ENCODE measurements around the gene HSFX1.

Gene HSFX1

DNA sequence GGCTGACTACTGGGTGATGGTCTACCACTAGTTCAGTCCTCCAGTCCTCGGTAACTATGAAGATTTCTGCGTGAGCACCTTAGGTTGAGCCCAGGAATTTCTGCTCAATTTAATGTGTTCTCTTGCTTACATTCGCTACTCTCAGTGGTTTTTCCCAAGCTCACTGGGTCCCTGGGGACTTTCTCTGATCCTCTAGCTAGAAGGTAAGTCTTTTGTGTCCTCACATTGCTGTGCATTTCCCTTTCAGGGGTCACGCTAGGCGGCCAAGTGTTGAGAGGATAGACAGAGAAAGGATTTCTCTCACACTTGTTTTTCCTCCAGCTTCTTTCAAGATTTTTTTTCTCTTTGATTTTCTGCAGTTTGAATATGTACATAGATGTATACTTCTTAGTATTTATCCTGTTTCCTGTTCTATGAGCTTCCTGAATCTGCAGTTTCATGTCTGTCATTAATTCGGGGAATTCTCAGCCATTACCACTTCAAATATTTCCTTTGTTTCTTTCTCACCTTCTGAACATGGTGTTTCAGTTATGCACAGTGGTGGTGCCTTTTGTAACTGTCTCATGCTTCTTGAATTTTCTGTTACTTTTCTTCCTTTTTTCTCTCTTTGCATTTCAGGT, 25.3 kb downstream of the HSFX1 start:
- no peak overlapping the region for H2AK5ac ChIP-seq (ENCODE audit: low read length)
- H2BK120ac ChIP-seq (ENCODE audit: low read depth, low read length) = no peak overlapping the region
- no peaks in the 10 kb centered on the region for H3K79me2 ChIP-seq (ENCODE audit: control insufficient read depth, insufficient read depth, low read length)
- H3K4me3 ChIP-seq (ENCODE audit: low read length) = no peak overlapping the region
- DNase-seq = no peak
- no peak overlapping the region for H2BK5ac ChIP-seq (ENCODE audit: low read length)
- H4K8ac ChIP-seq (ENCODE audit: low read depth, low read length) = no peak overlapping the region
- no peak overlapping the region for H3K9ac ChIP-seq (ENCODE audit: low read length)
- no peaks in the 10 kb centered on the region for H3K79me1 ChIP-seq (ENCODE audit: low read length)
- no peak overlapping the region for H3K18ac ChIP-seq (ENCODE audit: low read length)
- H3K27ac ChIP-seq (ENCODE audit: low read depth, low read length) = no peak overlapping the region
- H3K56ac ChIP-seq (ENCODE audit: low read length) = no peak overlapping the region
- no peaks in the 10 kb centered on the region for H3K36me3 ChIP-seq (ENCODE audit: control insufficient read depth, insufficient read depth, low read length)
- H2BK15ac ChIP-seq (replicated peaks; ENCODE audit: low read depth) = no peak overlapping the region
- H3K27me3 ChIP-seq (ENCODE audit: insufficient read depth, low read length, poor library complexity) = no peaks in the 10 kb centered on the region
- H3K23ac ChIP-seq (ENCODE audit: low read length) = no peak overlapping the region
- no peak overlapping the region for H4K5ac ChIP-seq (ENCODE audit: low read length)
- no peaks in the 10 kb centered on the region for H3K4me1 ChIP-seq (ENCODE audit: control insufficient read depth, low read depth, low read length)
- H3K4ac ChIP-seq (ENCODE audit: low read depth, low read length) = no peak overlapping the region
- no peak overlapping the region for H3K4me2 ChIP-seq (ENCODE audit: low read length)
- no CpG with 5 or more reads among the region's 6 CpGs for WGBS (ENCODE audit: extremely low coverage, insufficient coverage, low lambda C conversion rate)

DNA sequence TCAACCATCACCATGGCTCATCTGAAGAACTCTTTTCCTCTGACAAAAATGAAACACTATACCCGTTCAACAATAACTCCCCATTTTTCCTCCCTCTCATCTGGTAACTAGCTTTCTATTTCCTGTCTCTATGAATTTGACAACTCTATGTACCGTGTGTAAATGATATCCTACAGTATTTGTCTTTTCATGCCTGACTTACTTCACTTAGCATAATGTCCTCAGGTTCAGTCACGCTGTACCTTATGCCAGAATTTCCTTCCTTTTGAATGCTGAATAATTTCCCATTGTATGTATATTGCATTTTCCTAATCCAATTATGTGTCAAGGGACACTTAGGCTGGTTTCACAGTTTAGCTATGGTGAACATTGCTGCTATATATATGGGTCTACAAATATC, 26.1 kb downstream of the HSFX1 start:
- Histone ChIP-seq H3K18ac (ENCODE audit: low read length) (no peak overlapping the region), H2AK5ac (ENCODE audit: low read length) (no peak overlapping the region), H3K36me3 (ENCODE audit: control insufficient read depth, insufficient read depth, low read length) (no peaks in the 10 kb centered on the region), H3K27me3 (ENCODE audit: insufficient read depth, low read length, poor library complexity) (no peaks in the 10 kb centered on the region), H3K4me3 (ENCODE audit: low read length) (no peak overlapping the region), H3K4ac (ENCODE audit: low read depth, low read length) (no peak overlapping the region), H3K4me2 (ENCODE audit: low read length) (no peak overlapping the region), H3K27ac (ENCODE audit: low read depth, low read length) (no peak overlapping the region), H4K5ac (ENCODE audit: low read length) (no peak overlapping the region), H3K56ac (ENCODE audit: low read length) (no peak overlapping the region), H3K79me1 (ENCODE audit: low read length) (no peaks in the 10 kb centered on the region), H4K8ac (ENCODE audit: low read depth, low read length) (no peak overlapping the region), H2BK120ac (ENCODE audit: low read depth, low read length) (no peak overlapping the region), H3K23ac (ENCODE audit: low read length) (no peak overlapping the region), H3K79me2 (ENCODE audit: control insufficient read depth, insufficient read depth, low read length) (no peaks in the 10 kb centered on the region), H3K4me1 (ENCODE audit: control insufficient read depth, low read depth, low read length) (no peaks in the 10 kb centered on the region), H2BK15ac (replicated peaks; ENCODE audit: low read depth) (no peak overlapping the region), H3K9ac (ENCODE audit: low read length) (no peak overlapping the region), H2BK5ac (ENCODE audit: low read length) (no peak overlapping the region)
- WGBS (ENCODE audit: extremely low coverage, insufficient coverage, low lambda C conversion rate) = no CpG with 5 or more reads among the region's 3 CpGs
- no peak for DNase-seq

DNA sequence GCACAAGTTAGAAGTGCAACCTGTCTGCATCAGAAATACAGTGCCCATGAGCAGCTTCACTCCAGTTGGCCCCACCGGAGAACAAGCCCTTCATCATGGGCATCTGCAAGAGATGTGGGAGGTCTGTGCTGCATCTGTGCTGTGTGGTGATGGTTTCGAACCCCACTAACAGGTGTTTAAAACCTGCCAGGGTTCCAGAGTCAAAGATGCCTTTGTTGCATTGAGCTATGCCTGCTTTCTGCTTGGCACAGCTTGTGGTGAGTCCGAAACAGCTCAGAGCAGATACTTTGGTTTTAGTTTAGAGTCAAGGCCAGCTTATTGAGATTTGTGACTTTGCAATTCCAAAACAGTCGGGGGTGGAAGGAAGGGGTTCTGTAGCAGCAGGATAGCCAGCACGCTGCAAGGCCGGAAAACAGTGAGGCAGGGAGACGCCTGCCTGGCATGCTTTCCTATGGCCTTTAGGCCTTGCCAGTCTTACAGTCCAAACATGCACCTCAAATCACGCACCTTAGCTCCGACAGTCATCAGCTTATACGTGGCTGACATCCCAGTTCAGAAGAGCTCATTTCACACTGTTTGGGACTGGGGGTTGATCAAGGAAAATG, 29.7 kb downstream of the HSFX1 start:
- no peak overlapping the region for H3K18ac ChIP-seq (ENCODE audit: low read length)
- no peaks in the 10 kb centered on the region for H3K79me2 ChIP-seq (ENCODE audit: control insufficient read depth, insufficient read depth, low read length)
- no peak overlapping the region for H3K4ac ChIP-seq (ENCODE audit: low read depth, low read length)
- H3K56ac ChIP-seq (ENCODE audit: low read length) = no peak overlapping the region
- WGBS (ENCODE audit: extremely low coverage, insufficient coverage, low lambda C conversion rate) = no CpG with 5 or more reads among the region's 10 CpGs
- no peak overlapping the region for H3K23ac ChIP-seq (ENCODE audit: low read length)
- H2BK120ac ChIP-seq (ENCODE audit: low read depth, low read length) = no peak overlapping the region
- H3K27ac ChIP-seq (ENCODE audit: low read depth, low read length) = no peak overlapping the region
- H3K4me2 ChIP-seq (ENCODE audit: low read length) = no peak overlapping the region
- H3K36me3 ChIP-seq (ENCODE audit: control insufficient read depth, insufficient read depth, low read length) = no peaks in the 10 kb centered on the region
- no peak overlapping the region for H4K8ac ChIP-seq (ENCODE audit: low read depth, low read length)
- H2BK15ac ChIP-seq (replicated peaks; ENCODE audit: low read depth) = no peak overlapping the region
- H3K79me1 ChIP-seq (ENCODE audit: low read length) = no peaks in the 10 kb centered on the region
- H3K9ac ChIP-seq (ENCODE audit: low read length) = no peak overlapping the region
- no peak overlapping the region for H2AK5ac ChIP-seq (ENCODE audit: low read length)
- no peak for DNase-seq
- no peak overlapping the region for H3K4me3 ChIP-seq (ENCODE audit: low read length)
- H3K4me1 ChIP-seq (ENCODE audit: control insufficient read depth, low read depth, low read length) = no peaks in the 10 kb centered on the region
- no peak overlapping the region for H4K5ac ChIP-seq (ENCODE audit: low read length)
- H3K27me3 ChIP-seq (ENCODE audit: insufficient read depth, low read length, poor library complexity) = no peaks in the 10 kb centered on the region
- H2BK5ac ChIP-seq (ENCODE audit: low read length) = no peak overlapping the region

DNA sequence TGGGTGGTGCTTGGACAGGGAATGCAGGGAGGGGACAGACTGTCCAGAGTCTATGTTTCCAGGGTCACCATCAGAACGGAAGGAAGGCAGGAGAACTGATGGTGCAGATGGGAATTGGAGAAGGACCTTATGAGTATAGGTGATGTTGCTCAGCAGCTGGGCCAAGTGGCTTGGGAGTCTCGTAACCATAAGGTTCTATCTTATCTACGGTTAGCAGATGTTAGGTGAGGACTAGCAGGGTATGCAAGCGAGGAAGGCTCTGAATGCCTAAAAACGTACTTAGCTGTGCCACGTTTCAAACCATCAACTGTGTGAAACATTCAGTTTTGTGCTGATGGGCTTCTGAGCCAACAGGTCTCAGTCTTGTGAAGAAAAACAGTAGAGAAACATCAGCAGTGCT, 30.2 kb downstream of the HSFX1 start:
- Histone ChIP-seq H3K56ac (ENCODE audit: low read length) (no peak overlapping the region), H3K4me3 (ENCODE audit: low read length) (no peak overlapping the region), H3K9ac (ENCODE audit: low read length) (no peak overlapping the region), H2BK15ac (replicated peaks; ENCODE audit: low read depth) (no peak overlapping the region), H3K27me3 (ENCODE audit: insufficient read depth, low read length, poor library complexity) (no peaks in the 10 kb centered on the region), H4K5ac (ENCODE audit: low read length) (no peak overlapping the region), H3K4me2 (ENCODE audit: low read length) (no peak overlapping the region), H3K4ac (ENCODE audit: low read depth, low read length) (no peak overlapping the region), H3K23ac (ENCODE audit: low read length) (no peak overlapping the region), H3K79me1 (ENCODE audit: low read length) (no peaks in the 10 kb centered on the region), H3K79me2 (ENCODE audit: control insufficient read depth, insufficient read depth, low read length) (no peaks in the 10 kb centered on the region), H4K8ac (ENCODE audit: low read depth, low read length) (no peak overlapping the region), H3K18ac (ENCODE audit: low read length) (no peak overlapping the region), H3K36me3 (ENCODE audit: control insufficient read depth, insufficient read depth, low read length) (no peaks in the 10 kb centered on the region), H3K27ac (ENCODE audit: low read depth, low read length) (no peak overlapping the region), H3K4me1 (ENCODE audit: control insufficient read depth, low read depth, low read length) (no peaks in the 10 kb centered on the region), H2BK120ac (ENCODE audit: low read depth, low read length) (no peak overlapping the region), H2AK5ac (ENCODE audit: low read length) (no peak overlapping the region), H2BK5ac (ENCODE audit: low read length) (no peak overlapping the region)
- no peak for DNase-seq
- WGBS (ENCODE audit: extremely low coverage, insufficient coverage, low lambda C conversion rate) = no CpG with 5 or more reads among the region's 6 CpGs

DNA sequence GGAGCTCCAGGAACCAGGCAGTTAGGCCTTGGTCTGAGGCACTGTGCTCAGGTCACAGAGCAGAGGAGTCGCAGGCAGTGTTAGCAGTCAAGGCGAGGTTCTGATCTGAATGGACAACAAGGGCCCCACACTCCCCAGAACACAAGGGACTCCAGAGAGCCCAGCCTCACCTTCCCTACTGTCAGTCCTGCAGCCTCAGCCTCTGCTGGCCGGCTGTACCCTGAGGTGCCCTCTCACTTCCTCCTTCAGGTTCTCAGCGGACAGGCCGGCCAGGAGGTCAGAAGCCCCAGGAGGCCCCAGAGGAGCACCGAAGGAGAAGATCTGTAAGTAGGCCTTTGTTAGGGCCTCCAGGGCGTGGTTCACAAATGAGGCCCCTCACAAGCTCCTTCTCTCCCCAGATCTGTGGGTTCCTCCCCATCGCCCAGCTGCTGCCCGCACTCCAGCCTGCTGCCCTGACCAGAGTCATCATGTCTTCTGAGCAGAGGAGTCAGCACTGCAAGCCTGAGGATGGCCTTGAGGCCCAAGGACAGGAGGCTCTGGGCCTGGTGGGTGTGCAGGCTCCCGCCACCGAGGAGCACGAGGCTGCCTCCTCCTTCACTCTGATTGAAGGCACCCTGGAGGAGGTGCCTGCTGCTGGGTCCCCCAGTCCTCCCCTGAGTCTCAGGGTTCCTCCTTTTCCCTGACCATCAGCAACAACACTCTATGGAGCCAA, 34.0 kb downstream of the HSFX1 start:
- no peak overlapping the region for H3K27ac ChIP-seq (ENCODE audit: low read depth, low read length)
- H2BK15ac ChIP-seq (replicated peaks; ENCODE audit: low read depth) = no peak overlapping the region
- no peak overlapping the region for H3K4me3 ChIP-seq (ENCODE audit: low read length)
- no peak overlapping the region for H2BK5ac ChIP-seq (ENCODE audit: low read length)
- no peak overlapping the region for H3K4ac ChIP-seq (ENCODE audit: low read depth, low read length)
- H3K36me3 ChIP-seq (ENCODE audit: control insufficient read depth, insufficient read depth, low read length) = no peaks in the 10 kb centered on the region
- no peaks in the 10 kb centered on the region for H3K4me1 ChIP-seq (ENCODE audit: control insufficient read depth, low read depth, low read length)
- no peaks in the 10 kb centered on the region for H3K79me2 ChIP-seq (ENCODE audit: control insufficient read depth, insufficient read depth, low read length)
- H4K8ac ChIP-seq (ENCODE audit: low read depth, low read length) = no peak overlapping the region
- H3K27me3 ChIP-seq (ENCODE audit: insufficient read depth, low read length, poor library complexity) = no peaks in the 10 kb centered on the region
- WGBS (ENCODE audit: extremely low coverage, insufficient coverage, low lambda C conversion rate) = no CpG with 5 or more reads among the region's 12 CpGs
- no peak overlapping the region for H3K56ac ChIP-seq (ENCODE audit: low read length)
- H3K23ac ChIP-seq (ENCODE audit: low read length) = no peak overlapping the region
- H4K5ac ChIP-seq (ENCODE audit: low read length) = no peak overlapping the region
- DNase-seq = no peak
- H3K9ac ChIP-seq (ENCODE audit: low read length) = no peak overlapping the region
- no peaks in the 10 kb centered on the region for H3K79me1 ChIP-seq (ENCODE audit: low read length)
- no peak overlapping the region for H2BK120ac ChIP-seq (ENCODE audit: low read depth, low read length)
- no peak overlapping the region for H2AK5ac ChIP-seq (ENCODE audit: low read length)
- no peak overlapping the region for H3K4me2 ChIP-seq (ENCODE audit: low read length)
- no peak overlapping the region for H3K18ac ChIP-seq (ENCODE audit: low read length)

Data from mesendoderm (in vitro differentiated cells).